K562 (cell line): Measurements from ENCODE around the gene ARMC2. TPM values are rescaled to one million over a fixed set of nuclear protein-coding genes. Genes with fewer than 3 reads are reported as not detected.
A peak's percentile ranks its signal among the peaks of the same experiment; 100 is the strongest.

Experiments used
- ATAC-seq: fragments of 200-7000 bp; cut with Tn5 transposase; 3 replicates; pipeline ENCODE4 v1.9.1; 2020; ENCODE audit warnings: moderate library complexity
- BruUV-seq: library from RNA; stranded (reverse); fragments of 400-500 nt; replicated peaks from 2 replicates; lab custom pipeline; 2021; lab: Mats Ljungman, UMichigan
- CTCF ChIA-PET: fragments of 300-600 bp; formaldehyde crosslinking; extraction: SDS; loops from one replicate; lab custom pipeline; 2021; ENCODE audit warnings: low intra/inter-chr PET ratio; lab: Yijun Ruan, JAX
- POLR2A ChIA-PET: fragments of 300-600, 350-650 bp; sonication (Branson Sonifier 250); formaldehyde crosslinking; extraction: SDS; loops from one replicate; lab custom pipeline; 2021; ENCODE audit warnings: antibody characterized with exemption, inconsistent platforms; lab: Yijun Ruan, JAX
- DNase-seq, 4 experiments: peaks; one replicate each; pipeline versions ENCODE4 v3.0.0 to v3.0.0-alpha.2; 2011 to 2018; ENCODE audit warnings: low spot score in 3 of 4, mixed read lengths in 3 of 4; ENCODE audit errors: extremely low read depth in 1 of 4
- FAIRE-seq: peaks from 2 replicates; lab custom pipeline; 2011; peaks lifted over from hg19 to GRCh38; lab: Jason Lieb, UNC
- H2AFZ ChIP-seq: 2 replicates; pipeline ENCODE4 v1.6.0; 2011; ENCODE audit warnings: low read depth, low read length, control low read depth, inconsistent platforms
- H3K27ac ChIP-seq: fragments of 200-600 bp; 3 replicates; pipeline ENCODE4 v1.8.0; 2011; ENCODE audit warnings: low read depth, mild to moderate bottlenecking, control low read depth, inconsistent platforms, low read length, moderate library complexity, mixed read lengths; ENCODE audit errors: extremely low read depth
- H3K27me3 ChIP-seq, 2 experiments: fragments of 300-600 bp in 1 of 2; 2 replicates in 1 of 2; 3 replicates in 1 of 2; pipeline versions ENCODE4 v1.6.0 to v1.8.0; 2011; ENCODE audit warnings: inconsistent platforms in 2 of 2, low read length in 2 of 2, mild to moderate bottlenecking in 1 of 2, mixed read lengths in 1 of 2, moderate library complexity in 1 of 2; ENCODE audit not compliant: control insufficient read depth in 2 of 2, insufficient read depth in 2 of 2
- H3K36me3 ChIP-seq: fragments of 300-600 bp; 3 replicates; pipeline ENCODE4 v1.8.0; 2011; ENCODE audit warnings: mild to moderate bottlenecking, low read length, inconsistent platforms; ENCODE audit not compliant: control insufficient read depth, insufficient read depth
- H3K4me1 ChIP-seq, 2 experiments: fragments of 200-600 bp in 1 of 2; replicated peaks in 1 of 2; 2 replicates in 1 of 2; 3 replicates in 1 of 2; pipeline versions ENCODE4 v1.5.1 to v1.8.0; 2011; ENCODE audit warnings: inconsistent platforms in 2 of 2, low read length in 2 of 2, mild to moderate bottlenecking in 1 of 2, mixed read lengths in 1 of 2, moderate library complexity in 1 of 2; ENCODE audit not compliant: control insufficient read depth in 2 of 2, insufficient read depth in 2 of 2
- H3K4me2 ChIP-seq: 2 replicates; pipeline ENCODE4 v1.6.1; 2011; ENCODE audit warnings: low read length, control low read depth, inconsistent platforms, mixed read lengths; ENCODE audit not compliant: insufficient read depth
- H3K4me3 ChIP-seq: fragments of 200-600 bp; sonication (generic), shearing (Covaris generic); 2 replicates; pipeline ENCODE4 v1.5.1; 2016; ENCODE audit warnings: control low read depth, inconsistent platforms
- H3K79me2 ChIP-seq: fragments of 200-600 bp; 3 replicates; pipeline ENCODE4 v1.8.0; 2011; ENCODE audit warnings: low read length, inconsistent platforms; ENCODE audit not compliant: control insufficient read depth, insufficient read depth
- H3K9ac ChIP-seq, 2 experiments: 2 replicates each; pipeline versions ENCODE4 v1.6.0 to v1.6.1; 2011; ENCODE audit warnings: low read depth in 2 of 2, low read length in 2 of 2, control low read depth in 1 of 2, inconsistent platforms in 1 of 2, mild to moderate bottlenecking in 1 of 2, mixed read lengths in 1 of 2; ENCODE audit not compliant: insufficient read depth in 1 of 2
- H3K9me1 ChIP-seq: one replicate; pipeline ENCODE4 v1.6.0; 2011; ENCODE audit warnings: inconsistent platforms, mild to moderate bottlenecking, low read length, moderate library complexity; ENCODE audit not compliant: control insufficient read depth, insufficient read depth
- H3K9me3 ChIP-seq: replicated peaks from 2 replicates; pipeline ENCODE4 v1.5.1; 2011; ENCODE audit warnings: low read depth, low read length, inconsistent platforms; ENCODE audit not compliant: control insufficient read depth, insufficient read depth
- H4K20me1 ChIP-seq: replicated peaks from 2 replicates; pipeline ENCODE4 v1.6.1; 2011; ENCODE audit warnings: low read length, inconsistent platforms, mixed read lengths; ENCODE audit not compliant: control insufficient read depth, insufficient read depth
- PHB ChIP-seq: fragments of 250-450 bp; sonication (Bioruptor Pico); IDR thresholded peaks from 2 replicates; pipeline ENCODE4 v1.5.0; 2021
- RAD21 ChIP-seq, 2 experiments: fragments of 250-450 bp in 1 of 2; fragments of 450-650 bp in 1 of 2; sonication (Bioruptor Pico) in 1 of 2; formaldehyde crosslinking in 1 of 2; IDR thresholded peaks in 1 of 2; conservative IDR thresholded peaks in 1 of 2; 2 replicates each; pipeline versions ENCODE4 v1.4.0 to v1.8.0; 2020 to 2022; ENCODE audit warnings: mild to moderate bottlenecking in 2 of 2, moderate library complexity in 1 of 2
- ZNF41 ChIP-seq: fragments of 250-450 bp; sonication (Bioruptor Pico); conservative IDR thresholded peaks from 2 replicates; pipeline ENCODE4 v1.4.0; 2020; ENCODE audit warnings: mild to moderate bottlenecking
- WGBS: fragments of 100-300 bp; shearing (Covaris generic); methylation state at CpG from one replicate; pipeline ENCODE4 v1.1.6; 2016; ENCODE audit warnings: low coverage, mixed read lengths; ENCODE audit not compliant: insufficient coverage; ENCODE audit errors: missing lambda C conversion rate; 5-methylcytosine and 5-hydroxymethylcytosine counted together
- in situ Hi-C: fragments of 300-500 bp; cut with MboI; formaldehyde crosslinking; loops from 4 replicates; pipeline ENCODE4 v1.15.0; 2018; ENCODE audit warnings: inconsistent platforms, mixed read lengths
- intact Hi-C: fragments of 100-400 bp; cut with micrococcal nuclease; formaldehyde crosslinking; loops from 2 replicates; pipeline ENCODE4 v1.14.2; 2022
- polyA plus RNA-seq, 8 experiments: library from polyadenylated mRNA; depleted of rRNA in 4 of 8; stranded (reverse) in 5 of 8; unstranded in 3 of 8; fragments of >200 nt; fragmentation: Nextera tagmentation in 2 of 8; fragmentation: Illumina TruSeq in 1 of 8; extraction: Ambion mirVana in 2 of 8; extraction: Trizol in 1 of 8; gene quantifications; 2 replicates each; pipeline versions ENCODE4 v1.2.1 to v1.2.3, GENCODE V29; 2011 to 2014; ENCODE audit warnings: inconsistent platforms in 1 of 8, missing spikeins in 1 of 8
- total RNA-seq, 7 experiments: library from RNA; depleted of rRNA in 6 of 7; stranded (reverse); fragments of >200 nt in 6 of 7; fragmentation: Illumina TruSeq in 2 of 7; extraction: Trizol in 2 of 7; gene quantifications; 2 replicates each; pipeline versions ENCODE4 v1.2.1 to v1.2.3, GENCODE V29; 2011 to 2021; ENCODE audit warnings: low replicate concordance in 1 of 7
- TF ChIP-seq, protein P1 (sequence below): fragments of 450-650 bp; IDR thresholded peaks from 2 replicates; pipeline ENCODE4 v1.6.1; 2016; ENCODE audit warnings: mild to moderate bottlenecking

ARMC2 gene
- total and polyA plus RNA-seq, 9 of the 15 experiments (the other 6 are each of a cell fraction or from before 2014, with no cell fraction given): 0.14 to 3.0 (median 0.82) TPM

DNA sequence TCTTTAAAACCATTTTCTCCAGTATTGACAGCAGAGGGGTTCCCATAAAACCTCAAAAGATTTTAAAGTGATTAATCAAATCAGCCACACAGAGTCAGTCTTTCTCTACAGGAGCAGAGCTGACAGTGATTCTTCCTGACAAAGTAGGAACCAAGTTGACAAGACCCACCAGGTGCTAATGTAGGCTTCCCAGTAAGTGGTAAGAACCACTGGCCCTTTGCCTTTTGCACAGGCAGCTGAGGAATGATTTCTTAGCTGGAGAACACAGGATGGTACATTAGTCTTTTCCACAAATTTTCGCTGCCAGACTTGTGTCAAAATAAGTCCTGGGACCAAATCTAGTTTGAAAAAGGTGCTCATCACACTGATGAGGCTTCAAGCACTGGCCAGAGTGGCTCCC, 95.8 kb downstream of the ARMC2 start:
- CTCF ChIA-PET: no interaction called here
- H2AFZ ChIP-seq: no peak overlapping the region
- in situ Hi-C loops: no loop called here
- DNase-seq: no peak
- POLR2A ChIA-PET: interaction anchor here (3.3 kb wide), 1 partner anchor 11 kb away, joined by 12 read pairs; no protein-coding TSS in a partner anchor
- H3K27ac ChIP-seq: no peak overlapping the region
- no peaks in the 10 kb centered on the region; a peak in 1 of 5 replicates for H3K4me1 ChIP-seq
- no peaks in the 10 kb centered on the region for H3K36me3 ChIP-seq
- H3K4me3 ChIP-seq: no peak overlapping the region
- peaks cover 18 to 38% of the 10 kb centered on the region in 2 experiments; a peak in 4 of 5 replicates for H3K27me3 ChIP-seq
- ATAC-seq: no peak
- BruUV-seq: no TSS peak
- WGBS: 15% methylated on average over 1 of the region's 1 CpG
- no peaks in the 10 kb centered on the region for H4K20me1 ChIP-seq
- intact Hi-C loops: no loop called here
- H3K9ac ChIP-seq: no peak overlapping the region
- no peak overlapping the region for H3K4me2 ChIP-seq
- H3K79me2 ChIP-seq: no peaks in the 10 kb centered on the region
- TF ChIP-seq, protein P1, sequence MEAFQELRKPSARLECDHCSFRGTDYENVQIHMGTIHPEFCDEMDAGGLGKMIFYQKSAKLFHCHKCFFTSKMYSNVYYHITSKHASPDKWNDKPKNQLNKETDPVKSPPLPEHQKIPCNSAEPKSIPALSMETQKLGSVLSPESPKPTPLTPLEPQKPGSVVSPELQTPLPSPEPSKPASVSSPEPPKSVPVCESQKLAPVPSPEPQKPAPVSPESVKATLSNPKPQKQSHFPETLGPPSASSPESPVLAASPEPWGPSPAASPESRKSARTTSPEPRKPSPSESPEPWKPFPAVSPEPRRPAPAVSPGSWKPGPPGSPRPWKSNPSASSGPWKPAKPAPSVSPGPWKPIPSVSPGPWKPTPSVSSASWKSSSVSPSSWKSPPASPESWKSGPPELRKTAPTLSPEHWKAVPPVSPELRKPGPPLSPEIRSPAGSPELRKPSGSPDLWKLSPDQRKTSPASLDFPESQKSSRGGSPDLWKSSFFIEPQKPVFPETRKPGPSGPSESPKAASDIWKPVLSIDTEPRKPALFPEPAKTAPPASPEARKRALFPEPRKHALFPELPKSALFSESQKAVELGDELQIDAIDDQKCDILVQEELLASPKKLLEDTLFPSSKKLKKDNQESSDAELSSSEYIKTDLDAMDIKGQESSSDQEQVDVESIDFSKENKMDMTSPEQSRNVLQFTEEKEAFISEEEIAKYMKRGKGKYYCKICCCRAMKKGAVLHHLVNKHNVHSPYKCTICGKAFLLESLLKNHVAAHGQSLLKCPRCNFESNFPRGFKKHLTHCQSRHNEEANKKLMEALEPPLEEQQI: no peak
- TF ChIP-seq ZNF41 (CRISPR knock-in tag): no peak
- TF ChIP-seq PHB (CRISPR knock-in tag): no peak
- TF ChIP-seq RAD21 (CRISPR knock-in tag; conservative IDR thresholded peaks at IDR 0.05 in 1 of 2, IDR thresholded peaks at IDR 0.05 in 1 of 2): peak in 1 of 2 experiments; percentile 16; a peak in 1 of 4 replicates
- no peaks in the 10 kb centered on the region for H3K9me3 ChIP-seq
- FAIRE-seq: no peak
- H3K9me1 ChIP-seq: no peaks in the 10 kb centered on the region
